GM21360 (cell line): ENCODE data around the gene CCDC9B.
A peak's percentile ranks its signal among the peaks of the same experiment; 100 is the strongest.

ENCODE experiments used
- ATAC-seq: cut with Tn5 transposase; IDR thresholded peaks from one replicate; pipeline ENCODE4 v1.9.1; 2021; ENCODE audit warnings: mild to moderate bottlenecking, moderate library complexity; ENCODE audit not compliant: unreplicated experiment

The CCDC9B gene

GRCh38 chr15:40331637-40332036 lies 9.1 kb downstream of the CCDC9B start:
- ATAC-seq: no peak

GRCh38 chr15:40331026-40331425 lies 9.7 kb downstream of the CCDC9B start:
- ATAC-seq: no peak

DNA sequence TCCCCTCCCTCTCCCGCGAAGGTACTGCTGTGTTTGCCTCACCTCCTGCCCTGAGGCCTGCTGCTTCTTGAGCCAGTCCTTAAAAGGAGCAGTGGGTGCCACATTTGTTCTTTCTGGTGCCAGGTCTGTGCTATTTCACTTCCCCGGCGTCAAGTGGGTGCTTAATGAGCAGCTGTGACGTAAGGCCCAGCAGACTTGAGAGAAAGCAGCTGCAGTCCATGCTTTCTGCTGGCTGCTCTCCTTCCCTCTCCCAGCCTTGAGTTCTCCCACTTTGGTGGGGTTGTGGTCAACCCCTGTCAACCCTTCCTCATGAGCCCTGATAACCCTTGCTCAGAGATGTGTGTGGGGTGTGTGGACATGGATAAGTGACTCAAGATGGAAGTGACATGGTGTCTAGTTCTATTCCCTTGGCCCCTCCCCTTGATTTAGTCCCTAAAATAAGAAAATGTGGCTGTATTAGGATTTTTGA lies 10.3 kb downstream of the CCDC9B start:
- no peak for ATAC-seq

DNA sequence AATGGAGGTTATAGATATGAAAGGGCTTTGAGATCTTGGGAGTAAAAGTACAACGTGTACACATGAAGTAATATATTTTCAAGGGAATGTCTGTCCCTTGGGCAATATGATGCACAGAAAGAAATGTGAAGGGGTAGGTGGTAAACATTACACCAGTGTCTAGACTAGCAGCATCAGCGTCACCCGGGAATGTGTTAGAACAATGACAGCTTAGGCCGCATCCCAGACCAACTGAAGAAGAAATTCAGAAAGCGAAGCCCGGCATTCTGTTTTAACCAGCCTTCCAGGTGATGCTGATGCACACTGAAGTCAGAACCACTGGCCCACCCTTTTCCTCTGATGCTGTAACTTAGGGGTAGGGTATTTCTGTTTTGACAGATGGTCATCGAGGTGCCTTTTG lies 10.9 kb downstream of the CCDC9B start:
- no peak for ATAC-seq

DNA sequence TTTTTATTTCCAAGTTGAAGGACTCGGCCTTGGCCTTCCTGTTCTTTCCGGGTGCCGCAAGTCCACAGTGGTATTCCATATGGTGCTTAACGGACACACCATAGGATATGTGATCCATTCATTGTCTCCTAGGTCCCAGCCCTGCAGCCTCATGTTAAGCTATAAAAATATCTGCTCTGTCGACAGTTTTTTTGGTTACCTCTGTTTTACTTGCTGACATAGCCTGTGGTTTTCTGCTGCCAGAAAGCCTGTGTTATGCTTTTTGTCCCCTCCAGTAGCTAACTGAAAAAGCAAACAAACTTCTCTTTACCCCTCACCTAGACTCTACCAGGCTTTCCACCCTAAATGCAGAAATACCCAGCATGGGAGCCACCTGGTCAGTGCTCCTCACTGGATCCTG lies 12.0 kb downstream of the CCDC9B start:
- no peak for ATAC-seq

DNA sequence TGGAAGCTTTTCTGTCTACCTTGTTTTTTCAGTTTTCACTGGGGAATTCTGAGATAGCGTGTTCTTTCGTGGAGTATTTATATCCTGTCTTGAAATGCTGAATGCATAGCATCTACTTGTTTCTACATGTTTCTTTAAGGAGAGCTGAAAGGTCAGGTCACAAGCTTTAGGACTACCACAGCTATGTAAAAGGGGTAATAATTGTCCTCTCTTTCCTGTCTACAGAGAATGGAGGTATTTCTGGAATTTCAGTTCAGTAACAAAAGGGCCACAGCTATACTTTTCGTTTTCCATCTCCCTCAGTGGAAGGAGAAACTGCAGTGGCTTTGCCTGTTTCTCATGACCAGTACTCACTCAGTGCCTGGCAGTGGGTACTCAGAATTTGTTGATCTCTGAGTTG lies 12.6 kb downstream of the CCDC9B start:
- no peak for ATAC-seq

- ATAC-seq: no peak
These were observed 13.3 kb downstream of the CCDC9B start for GRCh38 chr15:40327457-40327856.

DNA sequence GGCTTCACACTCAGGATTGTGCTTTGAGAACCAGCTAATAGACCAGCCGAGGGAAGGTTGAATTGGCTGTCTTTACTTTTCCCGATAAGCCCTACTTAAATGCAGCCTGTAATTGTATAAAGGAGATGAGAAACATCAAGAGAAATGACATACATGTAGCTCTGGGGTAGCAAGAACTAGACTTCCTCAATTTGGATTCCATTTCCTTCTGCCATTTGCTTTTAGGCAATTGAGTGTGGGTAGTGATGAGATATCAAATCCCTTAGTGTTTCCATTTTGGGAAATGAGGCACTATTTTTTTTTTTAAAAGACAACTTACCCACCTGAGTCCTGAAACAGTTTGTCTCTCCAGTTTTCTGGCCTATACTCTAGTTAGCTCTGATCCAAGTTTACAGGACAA lies 15.0 kb downstream of the CCDC9B start:
- ATAC-seq: no peak

DNA sequence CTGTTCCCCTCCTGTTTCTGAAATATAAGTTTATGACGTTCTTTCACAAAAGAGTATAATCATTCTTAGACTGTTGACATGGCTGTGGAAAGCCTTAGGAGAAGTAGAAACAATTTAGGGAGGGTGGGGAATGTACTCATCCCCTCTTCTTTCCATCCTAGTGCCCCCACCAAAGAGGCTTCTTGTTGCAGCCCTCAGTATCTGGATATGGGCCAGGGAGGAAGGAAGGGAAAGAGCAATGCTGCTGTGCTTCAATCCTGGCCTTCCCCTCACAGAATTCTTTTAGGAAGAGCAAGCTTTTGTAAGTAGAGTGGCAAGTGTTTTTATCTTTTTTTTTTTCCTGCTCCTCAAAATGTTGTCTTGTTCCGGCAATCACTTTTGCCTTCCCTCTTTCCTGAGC lies 15.6 kb downstream of the CCDC9B start:
- no peak for ATAC-seq

DNA sequence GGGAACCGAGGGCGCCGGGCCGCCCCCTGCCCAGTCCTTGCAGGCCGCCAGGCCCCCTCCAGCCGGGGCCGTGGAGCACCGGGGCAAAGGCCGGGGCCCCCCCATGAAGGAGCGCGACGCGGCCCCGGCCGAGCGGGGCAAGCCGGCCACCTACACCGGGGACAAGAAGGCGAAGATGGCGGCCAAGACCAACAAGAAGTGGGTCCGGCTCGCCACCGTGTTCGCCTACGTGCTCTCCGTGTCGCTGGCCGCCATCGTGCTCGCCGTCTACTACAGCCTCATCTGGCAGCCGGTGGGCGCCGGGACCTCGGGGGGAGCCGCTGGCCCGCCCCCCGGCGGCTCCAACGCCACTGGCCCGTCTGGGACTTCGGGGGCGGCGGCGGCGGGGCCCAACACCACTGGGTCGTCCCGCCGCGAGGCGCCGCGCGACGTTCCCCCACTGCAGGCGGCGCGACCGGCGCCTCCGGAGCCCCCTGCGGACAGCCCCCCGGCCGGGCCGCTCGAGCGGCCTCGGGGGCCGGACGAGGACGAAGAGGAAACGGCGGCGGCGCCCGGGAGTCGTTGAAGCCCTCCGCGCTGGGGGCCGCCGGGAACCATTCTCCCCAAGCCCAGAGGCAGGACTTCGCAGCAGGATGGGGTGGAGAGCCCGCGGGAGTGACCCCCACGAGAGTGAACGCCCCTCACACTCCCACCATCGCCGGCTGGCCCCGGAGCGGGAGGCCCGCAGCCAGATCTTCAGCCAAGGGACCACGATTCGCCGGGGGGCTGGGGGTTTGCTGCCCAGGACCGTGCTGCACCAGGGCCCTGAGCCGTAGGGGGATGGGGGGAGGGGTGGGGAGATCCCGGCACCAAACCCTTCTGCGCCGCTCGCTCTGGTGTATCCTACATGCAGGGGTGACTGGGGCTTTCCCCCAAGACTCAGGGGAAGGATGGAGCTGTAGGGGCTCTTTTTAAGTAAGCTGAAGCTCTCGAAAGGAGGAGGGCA lies 16.5 kb downstream of the CCDC9B start:
- peak; percentile 11 for ATAC-seq

- ATAC-seq: peak; percentile 89
These were observed 17.3 kb downstream of the CCDC9B start, which contains the start of gene INAFM2 for GRCh38 chr15:40323239-40323952. INAFM2 (plus strand) TSS chr15:40323692; CDS start chr15:40324056, 364 bp downstream.

DNA sequence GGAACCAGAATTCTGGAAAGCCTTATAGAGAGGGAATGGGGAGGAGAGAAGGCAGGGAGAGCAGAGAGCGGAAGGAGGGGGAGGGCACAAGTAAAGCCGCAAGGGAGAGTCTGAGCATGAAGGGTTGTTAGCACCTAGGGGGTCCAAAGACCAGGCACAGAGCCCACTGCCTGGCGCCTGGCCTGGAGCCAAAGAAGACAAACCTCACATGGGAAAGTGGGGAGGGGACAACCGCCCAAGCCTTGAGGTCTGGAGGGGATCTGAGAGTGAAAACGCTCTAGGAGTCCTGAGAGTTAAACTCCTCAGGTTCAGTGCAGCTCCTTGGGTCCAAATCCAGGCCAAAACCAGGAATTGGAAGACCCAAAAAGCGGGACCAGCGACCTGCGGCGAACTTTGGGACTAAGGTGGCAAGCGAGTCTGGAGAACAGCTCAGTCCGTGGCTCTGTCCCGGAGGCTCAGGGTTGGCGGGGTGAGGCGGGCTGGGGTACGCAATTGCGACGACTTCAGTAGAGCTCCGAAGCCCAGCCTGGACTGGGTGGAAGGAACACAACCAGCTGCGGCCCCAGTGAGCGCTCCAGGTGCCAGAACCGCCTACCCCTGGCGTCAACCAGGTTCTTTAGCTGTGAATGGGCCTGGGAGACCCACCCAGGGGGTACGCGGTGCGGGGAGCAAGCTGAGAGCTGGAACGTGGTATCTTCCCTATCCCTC lies 18.1 kb downstream of the CCDC9B start:
- ATAC-seq: no peak

- ATAC-seq: no peak
These were observed 19.8 kb downstream of the CCDC9B start for GRCh38 chr15:40320931-40321371.

DNA sequence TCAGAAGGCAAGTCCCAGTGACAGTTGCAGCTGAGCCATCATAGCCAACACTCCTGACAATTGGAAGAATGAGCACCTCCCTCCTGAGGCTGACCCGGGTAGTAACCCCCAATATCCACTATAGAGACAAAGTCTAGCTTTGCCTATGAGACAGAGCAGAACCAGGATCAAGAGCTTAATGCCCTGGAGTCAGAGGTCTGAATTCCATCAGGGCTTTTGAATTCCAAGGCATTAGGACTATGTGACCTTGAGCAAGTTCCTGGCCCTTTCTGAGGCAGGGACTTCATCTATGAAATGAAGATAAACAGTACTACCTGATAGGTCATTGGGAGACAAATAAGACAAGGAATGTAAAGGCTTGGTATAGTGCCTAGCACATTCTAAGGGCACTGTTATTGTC lies 20.3 kb downstream of the CCDC9B start:
- ATAC-seq: no peak

GRCh38 chr15:40317580-40317979 lies 23.2 kb downstream of the CCDC9B start:
- ATAC-seq: no peak

DNA sequence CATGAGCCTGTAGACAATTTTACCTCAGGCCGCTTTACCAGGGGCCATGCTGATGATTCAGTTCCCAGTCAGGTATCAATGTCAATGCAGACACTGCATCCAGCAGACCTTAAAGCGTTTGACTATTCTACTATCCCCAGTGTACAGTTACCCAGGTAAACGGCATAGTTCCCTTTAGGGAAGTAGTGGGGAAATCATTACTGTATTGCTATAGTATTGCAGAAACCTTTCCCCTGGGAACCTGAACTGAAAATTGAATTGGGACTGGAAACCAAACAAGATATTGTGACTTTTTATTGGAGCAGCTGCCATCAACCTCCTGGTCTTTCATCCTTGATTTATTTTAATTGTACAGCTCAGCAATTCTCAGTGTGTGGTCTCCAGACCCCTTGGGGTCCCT lies 23.8 kb downstream of the CCDC9B start:
- no peak for ATAC-seq

DNA sequence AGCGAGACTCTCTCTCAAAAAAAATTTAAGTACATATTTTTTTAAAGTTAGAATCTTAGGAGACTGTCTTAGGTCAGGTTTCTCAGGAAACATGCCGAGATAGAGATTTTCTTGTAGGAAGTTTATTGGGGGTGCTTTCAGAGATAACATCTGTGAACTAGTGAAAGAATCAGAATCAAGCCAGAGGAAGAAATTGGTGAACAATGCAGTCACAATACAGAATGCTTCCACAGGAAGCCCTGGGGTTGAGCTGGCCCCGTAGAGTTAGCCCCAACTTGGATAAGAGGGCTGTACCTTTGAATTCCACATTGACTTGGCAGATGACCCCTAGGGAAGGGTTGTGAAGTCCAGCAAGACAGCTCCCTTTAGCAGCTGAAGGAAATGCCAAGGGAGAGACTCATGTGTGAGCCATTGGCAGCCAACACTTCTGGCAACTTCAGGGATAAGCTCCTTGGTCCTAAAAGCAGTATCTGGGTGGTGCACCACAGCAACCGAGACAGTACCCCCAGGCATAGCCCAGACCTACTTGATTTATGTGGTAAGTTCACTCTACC lies 25.9 kb downstream of the CCDC9B start:
- no peak for ATAC-seq

DNA sequence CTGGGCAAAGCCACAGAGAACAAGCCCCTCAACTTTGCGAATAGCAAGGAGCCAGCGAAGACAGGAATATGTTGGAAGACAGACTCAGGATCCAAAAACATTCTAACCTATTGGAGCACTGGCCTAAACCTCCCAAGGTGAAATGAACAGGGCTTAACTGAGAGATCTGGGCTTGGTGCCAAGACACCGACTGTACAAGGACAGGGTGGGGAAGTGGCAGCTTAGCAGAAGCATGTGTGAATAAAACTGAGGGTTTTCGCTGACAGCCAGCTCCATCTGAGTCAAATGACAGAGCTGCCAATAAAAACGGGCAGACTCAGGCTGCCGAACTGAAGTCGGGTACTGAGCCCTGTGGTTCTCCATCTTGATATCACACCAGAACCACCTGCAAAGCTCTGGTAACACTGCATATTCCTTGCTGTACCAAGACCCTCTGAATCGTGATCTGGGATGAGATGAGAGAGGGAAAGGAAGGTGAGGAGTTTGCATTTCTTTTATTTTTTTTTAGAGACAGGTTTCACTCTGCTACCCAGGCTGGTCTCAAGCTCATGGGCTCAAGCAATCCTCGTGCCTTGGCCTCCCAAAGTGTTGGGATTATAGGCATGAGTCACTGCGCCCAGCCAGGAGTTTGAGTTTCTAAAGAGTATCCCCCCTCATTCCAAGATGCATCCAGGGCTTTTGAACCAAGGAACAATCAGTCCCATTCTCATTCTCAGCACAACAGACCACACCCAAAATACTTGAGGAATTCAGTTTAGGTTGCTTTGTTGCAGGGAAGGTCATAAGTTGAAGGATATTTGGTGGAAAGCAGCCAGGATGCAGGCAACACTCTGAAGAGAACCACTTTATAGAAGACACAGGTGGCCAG lies 27.0 kb downstream of the CCDC9B start:
- no peak for ATAC-seq

DNA sequence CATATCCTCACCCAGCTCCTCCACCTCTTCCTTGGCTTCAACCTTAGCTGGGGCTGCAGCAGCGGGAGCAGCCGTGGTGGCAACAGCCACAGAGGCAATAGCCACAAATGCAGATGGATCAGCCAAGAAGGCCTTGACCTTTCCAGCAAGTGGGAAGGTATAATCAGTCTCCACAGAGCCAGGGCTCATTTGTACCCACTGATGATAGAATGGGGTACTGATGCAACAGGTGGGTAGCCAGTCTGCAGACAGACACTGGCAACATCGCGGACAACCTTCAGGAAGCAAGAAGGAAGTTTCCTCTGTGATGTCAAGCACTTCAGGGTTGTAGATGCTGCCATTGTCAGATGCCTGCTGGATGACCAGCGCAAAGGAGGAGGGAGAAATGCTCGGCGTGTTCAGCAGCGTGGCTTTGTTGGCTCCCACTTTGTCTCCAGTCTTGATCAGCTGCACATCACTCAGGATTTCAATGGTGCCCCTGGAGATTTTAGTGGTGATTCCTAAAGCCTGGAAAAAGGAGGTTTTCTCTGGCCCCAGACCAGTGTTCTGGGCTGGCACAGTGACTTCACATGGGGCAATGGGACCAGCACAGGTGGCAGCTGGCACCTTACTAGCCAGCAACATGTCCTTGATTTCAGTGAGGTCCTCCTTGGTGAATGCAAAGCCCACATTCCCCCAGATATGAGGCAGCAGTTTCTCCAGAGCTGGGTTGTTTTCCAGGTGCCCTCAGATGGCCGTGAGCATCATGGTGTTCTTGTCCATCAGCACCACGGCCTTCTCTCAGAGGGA lies 28.2 kb downstream of the CCDC9B start:
- ATAC-seq: no peak
